Measurements from ENCODE around the gene RHOV.
A peak's percentile ranks its signal among the peaks of the same experiment; 100 is the strongest.

Gene RHOV

GRCh38 chr15:40850576-40851112 lies 23.4 kb downstream of the RHOV start:
- no peak for TF ChIP-seq ZFX (IDR thresholded peaks at IDR 0.05; ENCODE audit: borderline replicate concordance)
- no peak for TF ChIP-seq CTCF (IDR thresholded peaks at IDR 0.05)
- H3K27ac ChIP-seq: no peak overlapping the region

GRCh38 chr15:40847223-40847961 lies 26.6 kb downstream of the RHOV start:
- H3K27ac ChIP-seq: peak overlapping the region; percentile 82
- TF ChIP-seq ZFX (IDR thresholded peaks at IDR 0.05; ENCODE audit: borderline replicate concordance): no peak
- TF ChIP-seq CTCF (IDR thresholded peaks at IDR 0.05): no peak

- TF ChIP-seq CTCF (IDR thresholded peaks at IDR 0.05) (no peak), ZFX (IDR thresholded peaks at IDR 0.05; ENCODE audit: borderline replicate concordance) (no peak)
- H3K27ac ChIP-seq: peak overlapping the region; percentile 82
These were observed 27.2 kb downstream of the RHOV start for GRCh38 chr15:40846841-40847222.

GRCh38 chr15:40845511-40846284 lies 28.3 kb downstream of the RHOV start:
- no peak for TF ChIP-seq ZFX (IDR thresholded peaks at IDR 0.05; ENCODE audit: borderline replicate concordance)
- TF ChIP-seq CTCF (IDR thresholded peaks at IDR 0.05): no peak
- H3K27ac ChIP-seq: peak overlapping the region; percentile 82

- H3K27ac ChIP-seq: peak overlapping the region; percentile 82
These were observed 29.0 kb downstream of the RHOV start for GRCh38 chr15:40845036-40845435.

GRCh38 chr15:40844696-40845030 lies 29.4 kb downstream of the RHOV start:
- H3K27ac ChIP-seq: peak overlapping the region; percentile 82
- TF ChIP-seq ZFX (IDR thresholded peaks at IDR 0.05; ENCODE audit: borderline replicate concordance): no peak
- no peak for TF ChIP-seq CTCF (IDR thresholded peaks at IDR 0.05)

More at GRCh38 chr15:40845036-40845435, 29.0 kb downstream of the RHOV start:
- TF ChIP-seq ZFX (IDR thresholded peaks at IDR 0.05; ENCODE audit: borderline replicate concordance) (no peak), CTCF (IDR thresholded peaks at IDR 0.05) (no peak)

Measured in 22Rv1 (cell line).